Prostate gland (tissue), 2 donors: ENCODE measurements around the gene UTP4.

Experiments
- POLR2A ChIP-seq: fragments of 450-650 bp; IDR thresholded peaks from one replicate; pipeline ENCODE4 v1.6.1; 2016; ENCODE audit warnings: antibody characterized with exemption, mild to moderate bottlenecking
- POLR2AphosphoS5 ChIP-seq: sonication (generic); formaldehyde crosslinking; IDR thresholded peaks from one replicate; pipeline ENCODE4 v1.6.1; 2017; ENCODE audit warnings: antibody characterized with exemption
- TF ChIP-seq, protein P1 (sequence below), 4 experiments: fragments of 200-600 bp in 2 of 4; fragments of 450-650 bp in 2 of 4; sonication (generic) in 2 of 4; IDR thresholded peaks; 1 replicate in 3 of 4; 2 replicates in 1 of 4; pipeline ENCODE4 v1.5.1; 2016 to 2019; ENCODE audit warnings: antibody characterized with exemption in 4 of 4, mild to moderate bottlenecking in 2 of 4, moderate library complexity in 2 of 4

DNA sequence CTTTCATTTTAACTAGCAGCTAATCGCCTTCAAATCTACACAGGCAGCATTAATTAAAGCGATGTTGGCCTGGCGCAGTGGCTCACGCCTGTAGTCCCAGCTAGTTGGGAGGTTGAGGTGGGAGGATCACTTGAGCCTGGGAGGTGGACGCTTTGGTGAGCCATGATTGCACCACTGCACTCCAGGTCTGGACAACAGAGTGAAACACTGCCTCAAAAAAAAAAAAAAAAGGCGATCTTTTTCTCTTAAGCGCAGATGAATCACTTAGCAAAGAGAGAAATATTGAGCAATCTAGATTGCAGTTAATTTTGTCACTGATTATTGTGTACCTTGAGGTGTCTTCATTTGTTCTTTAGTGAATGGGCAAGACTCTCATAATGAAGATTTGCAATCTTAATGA is 66.9 kb downstream of the UTP4 start:
- TF ChIP-seq, protein P1, sequence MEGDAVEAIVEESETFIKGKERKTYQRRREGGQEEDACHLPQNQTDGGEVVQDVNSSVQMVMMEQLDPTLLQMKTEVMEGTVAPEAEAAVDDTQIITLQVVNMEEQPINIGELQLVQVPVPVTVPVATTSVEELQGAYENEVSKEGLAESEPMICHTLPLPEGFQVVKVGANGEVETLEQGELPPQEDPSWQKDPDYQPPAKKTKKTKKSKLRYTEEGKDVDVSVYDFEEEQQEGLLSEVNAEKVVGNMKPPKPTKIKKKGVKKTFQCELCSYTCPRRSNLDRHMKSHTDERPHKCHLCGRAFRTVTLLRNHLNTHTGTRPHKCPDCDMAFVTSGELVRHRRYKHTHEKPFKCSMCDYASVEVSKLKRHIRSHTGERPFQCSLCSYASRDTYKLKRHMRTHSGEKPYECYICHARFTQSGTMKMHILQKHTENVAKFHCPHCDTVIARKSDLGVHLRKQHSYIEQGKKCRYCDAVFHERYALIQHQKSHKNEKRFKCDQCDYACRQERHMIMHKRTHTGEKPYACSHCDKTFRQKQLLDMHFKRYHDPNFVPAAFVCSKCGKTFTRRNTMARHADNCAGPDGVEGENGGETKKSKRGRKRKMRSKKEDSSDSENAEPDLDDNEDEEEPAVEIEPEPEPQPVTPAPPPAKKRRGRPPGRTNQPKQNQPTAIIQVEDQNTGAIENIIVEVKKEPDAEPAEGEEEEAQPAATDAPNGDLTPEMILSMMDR (IDR thresholded peaks at IDR 0.05) = no peak
- TF ChIP-seq POLR2AphosphoS5 (no peak), POLR2A (no peak)
